IMR-90 (cell line): Measurements from ENCODE around the gene CLPX. TPM values are rescaled to one million over a fixed set of nuclear protein-coding genes. Genes with fewer than 3 reads are reported as not detected.

Source experiments
- ATAC-seq: fragments of 200-7000 bp; cut with Tn5 transposase; 2 replicates; pipeline ENCODE4 v1.9.1; 2020; ENCODE audit warnings: low read depth, mild to moderate bottlenecking, moderate library complexity
- BruUV-seq: library from RNA; stranded (reverse); fragments of 400-500 nt; replicated peaks from 2 replicates; lab custom pipeline; 2021; lab: Mats Ljungman, UMichigan
- CTCF ChIA-PET: fragments of 300-600 bp; formaldehyde crosslinking; extraction: SDS; loops from one replicate; lab custom pipeline; 2021; ENCODE audit warnings: antibody characterized with exemption; lab: Yijun Ruan, JAX
- POLR2A ChIA-PET: fragments of 300-600 bp; sonication (Branson Sonifier 250); formaldehyde crosslinking; loops from one replicate; lab custom pipeline; 2022; ENCODE audit warnings: antibody characterized with exemption; ENCODE audit not compliant: unreplicated experiment; lab: Charles Lee
- DNase-seq: peaks from one replicate; pipeline ENCODE4 v3.0.0; 2013
- H2AFZ ChIP-seq: replicated peaks from 2 replicates; pipeline ENCODE3; 2013; ENCODE audit warnings: low read length, mild to moderate bottlenecking; ENCODE audit not compliant: poor library complexity
- H2AK5ac ChIP-seq: 2 replicates; pipeline ENCODE4 v1.6.1; 2013; ENCODE audit warnings: low read depth, low read length, inconsistent platforms
- H2AK9ac ChIP-seq: replicated peaks from 2 replicates; pipeline ENCODE3; 2013; ENCODE audit warnings: mild to moderate bottlenecking, low read depth, low read length, moderate library complexity; ENCODE audit not compliant: poor library complexity
- H2BK120ac ChIP-seq: 2 replicates; pipeline ENCODE4 v1.6.1; 2013; ENCODE audit warnings: low read depth, low read length, inconsistent platforms
- H2BK15ac ChIP-seq: 3 replicates; pipeline ENCODE4 v1.6.1; 2013; ENCODE audit warnings: low read depth, low read length, inconsistent platforms
- H2BK20ac ChIP-seq: 2 replicates; pipeline ENCODE4 v1.6.1; 2013; ENCODE audit warnings: low read depth, mild to moderate bottlenecking, inconsistent platforms, low read length, moderate library complexity
- H2BK5ac ChIP-seq: 2 replicates; pipeline ENCODE4 v1.6.1; 2013; ENCODE audit warnings: mild to moderate bottlenecking, low read depth, low read length, inconsistent platforms; ENCODE audit not compliant: poor library complexity, severe bottlenecking
- H3K14ac ChIP-seq: replicated peaks from 2 replicates; pipeline ENCODE4 v1.6.1; 2013; ENCODE audit warnings: low read depth, low read length, inconsistent platforms
- H3K18ac ChIP-seq: 2 replicates; pipeline ENCODE4 v1.6.1; 2013; ENCODE audit warnings: low read depth, low read length, control low read depth
- H3K23ac ChIP-seq: 2 replicates; pipeline ENCODE4 v1.6.1; 2013; ENCODE audit warnings: low read depth, low read length, inconsistent platforms
- H3K27ac ChIP-seq: 2 replicates; pipeline ENCODE4 v1.5.1; 2013; ENCODE audit warnings: mild to moderate bottlenecking, control low read depth, low read length; ENCODE audit not compliant: insufficient read depth
- H3K27me3 ChIP-seq: 2 replicates; pipeline ENCODE4 v1.6.1; 2013; ENCODE audit warnings: low read length; ENCODE audit not compliant: control insufficient read depth, insufficient read depth
- H3K36me3 ChIP-seq: 2 replicates; pipeline ENCODE4 v1.6.1; 2013; ENCODE audit warnings: low read length, mixed read lengths; ENCODE audit not compliant: control insufficient read depth, insufficient read depth
- H3K4ac ChIP-seq: 2 replicates; pipeline ENCODE4 v1.6.1; 2013; ENCODE audit warnings: low read depth, low read length, inconsistent platforms
- H3K4me1 ChIP-seq: 2 replicates; pipeline ENCODE4 v1.6.1; 2013; ENCODE audit warnings: low read length, mixed read lengths; ENCODE audit not compliant: control insufficient read depth, insufficient read depth
- H3K4me2 ChIP-seq: 2 replicates; pipeline ENCODE4 v1.6.1; 2013; ENCODE audit warnings: low read depth, mild to moderate bottlenecking, control low read depth, low read length, moderate library complexity
- H3K4me3 ChIP-seq: 2 replicates; pipeline ENCODE4 v1.5.1; 2013; ENCODE audit warnings: low read depth, mild to moderate bottlenecking, control low read depth, low read length, moderate library complexity; ENCODE audit not compliant: insufficient read depth
- H3K56ac ChIP-seq: 2 replicates; pipeline ENCODE4 v1.6.1; 2013; ENCODE audit warnings: low read length, inconsistent platforms; ENCODE audit not compliant: insufficient read depth; ENCODE audit errors: extremely low read depth
- H3K79me1 ChIP-seq, 2 experiments: 2 replicates each; pipeline ENCODE4 v1.6.1; 2013; ENCODE audit warnings: low read length in 2 of 2, inconsistent platforms in 1 of 2, low read depth in 1 of 2
- H3K9ac ChIP-seq: 2 replicates; pipeline ENCODE4 v1.6.1; 2013; ENCODE audit warnings: low read depth, low read length, control low read depth
- H3K9me1 ChIP-seq: 2 replicates; pipeline ENCODE4 v1.6.1; 2013; ENCODE audit warnings: low read length, inconsistent platforms; ENCODE audit not compliant: insufficient read depth
- H3K9me3 ChIP-seq: 2 replicates; pipeline ENCODE4 v1.6.1; 2013; ENCODE audit warnings: low read length; ENCODE audit not compliant: control insufficient read depth, insufficient read depth
- H4K20me1 ChIP-seq: 2 replicates; pipeline ENCODE4 v1.6.1; 2013; ENCODE audit warnings: low read length, inconsistent platforms; ENCODE audit not compliant: insufficient read depth
- H4K5ac ChIP-seq: 2 replicates; pipeline ENCODE4 v1.6.1; 2013; ENCODE audit warnings: mild to moderate bottlenecking, low read depth, low read length, control low read depth
- H4K8ac ChIP-seq, 2 experiments: 2 replicates each; pipeline ENCODE4 v1.6.1; 2013; ENCODE audit warnings: low read depth in 2 of 2, low read length in 2 of 2, control low read depth in 1 of 2, inconsistent platforms in 1 of 2
- H4K91ac ChIP-seq: 2 replicates; pipeline ENCODE4 v1.6.1; 2013; ENCODE audit warnings: low read depth, low read length, inconsistent platforms; ENCODE audit not compliant: insufficient read depth
- BHLHE40 ChIP-seq: fragments of 150-350 bp; IDR thresholded peaks from 2 replicates; pipeline ENCODE4 v1.6.1; 2016; ENCODE audit warnings: mild to moderate bottlenecking, low read depth, low read length
- CEBPB ChIP-seq: IDR thresholded peaks from 2 replicates; pipeline ENCODE4 v1.6.1; 2012; ENCODE audit warnings: low read depth, low read length, improper control_type of control experiment
- CHD1 ChIP-seq: IDR thresholded peaks from 2 replicates; pipeline ENCODE4 v1.6.1; 2012; ENCODE audit warnings: low read depth, low read length, improper control_type of control experiment
- FOS ChIP-seq: fragments of 150-350 bp; IDR thresholded peaks from 2 replicates; pipeline ENCODE4 v1.6.1; 2016; ENCODE audit warnings: low read depth, low read length
- MAFK ChIP-seq: IDR thresholded peaks from 2 replicates; pipeline ENCODE4 v1.6.1; 2012; ENCODE audit warnings: low read depth, low read length, improper control_type of control experiment
- MAZ ChIP-seq: IDR thresholded peaks from 2 replicates; pipeline ENCODE4 v1.6.1; 2012; ENCODE audit warnings: low read depth, mild to moderate bottlenecking, low read length, improper control_type of control experiment, moderate library complexity, borderline replicate concordance
- MXI1 ChIP-seq: IDR thresholded peaks from 2 replicates; pipeline ENCODE4 v1.6.1; 2012; ENCODE audit warnings: low read depth, mild to moderate bottlenecking, low read length, moderate library complexity, borderline replicate concordance
- NFE2L2 ChIP-seq: fragments of 150-350 bp; IDR thresholded peaks from 2 replicates; pipeline ENCODE4 v1.6.1; 2016; ENCODE audit warnings: low read depth, mild to moderate bottlenecking, low read length
- POLR2A ChIP-seq: IDR thresholded peaks from 2 replicates; pipeline ENCODE4 v1.6.1; 2012; ENCODE audit warnings: mild to moderate bottlenecking, low read depth, low read length
- RAD21 ChIP-seq: IDR thresholded peaks from 2 replicates; pipeline ENCODE4 v1.6.1; 2012; ENCODE audit warnings: low read length, improper control_type of control experiment
- RCOR1 ChIP-seq: IDR thresholded peaks from 2 replicates; pipeline ENCODE4 v1.6.1; 2012; ENCODE audit warnings: mild to moderate bottlenecking, low read length, improper control_type of control experiment; ENCODE audit not compliant: insufficient replicate concordance
- RFX5 ChIP-seq: IDR thresholded peaks from 2 replicates; pipeline ENCODE4 v1.8.0; 2012; ENCODE audit warnings: low read depth, mild to moderate bottlenecking, low read length, moderate library complexity
- SMC3 ChIP-seq: fragments of 150-350 bp; IDR thresholded peaks from 2 replicates; pipeline ENCODE4 v1.6.1; 2016; ENCODE audit warnings: low read depth, mild to moderate bottlenecking, antibody characterized with exemption, low read length, moderate library complexity
- WGBS, 2 experiments: methylation state at CpG; one replicate each; pipeline versions ENCODE4 v1.1.5 to v1.1.7; 2013; ENCODE audit warnings: missing lambda C conversion rate in 2 of 2; ENCODE audit not compliant: insufficient read length in 1 of 2; ENCODE audit errors: extremely low coverage in 2 of 2; 5-methylcytosine and 5-hydroxymethylcytosine counted together
- dilution Hi-C: fragments of 300-500 bp; cut with HindIII; formaldehyde crosslinking; loops from one replicate; pipeline ENCODE4 v1.14.3; 2018; ENCODE audit warnings: low sequenced_read_pairs; ENCODE audit not compliant: unreplicated experiment
- in situ Hi-C: fragments of 300-500 bp; cut with MboI; formaldehyde crosslinking; loops from 3 replicates; pipeline ENCODE4 v1.14.3; 2019; ENCODE audit warnings: low sequenced_read_pairs, inconsistent platforms, mixed read lengths
- intact Hi-C: fragments of 100-400 bp; cut with micrococcal nuclease; formaldehyde crosslinking; loops from 2 replicates; pipeline ENCODE4 v1.10.0; 2022
- polyA plus RNA-seq, 3 experiments: library from polyadenylated mRNA; depleted of rRNA; stranded (reverse); fragments of >200 nt; gene quantifications; 2 replicates each; pipeline ENCODE4 v1.2.3, GENCODE V29; 2012; ENCODE audit warnings: low replicate concordance in 1 of 3
- total RNA-seq: library from RNA; depleted of rRNA; stranded (reverse); fragments of >200 nt; gene quantifications from 2 replicates; pipeline ENCODE4 v1.2.3, GENCODE V29; 2012
- TF ChIP-seq, protein P1 (sequence below): fragments of 150-350 bp; IDR thresholded peaks from 2 replicates; pipeline ENCODE4 v1.6.1; 2017; ENCODE audit warnings: mild to moderate bottlenecking, antibody characterized with exemption, low read length, low read depth
- TF ChIP-seq, protein P2 (sequence below): fragments of 150-350 bp; IDR thresholded peaks from 2 replicates; pipeline ENCODE4 v1.6.1; 2016; ENCODE audit warnings: low read depth, mild to moderate bottlenecking, low read length, moderate library complexity, borderline replicate concordance
- TF ChIP-seq, protein P3 (sequence below): conservative IDR thresholded peaks from 2 replicates; pipeline ENCODE4 v1.5.1; 2012; ENCODE audit warnings: mild to moderate bottlenecking, low read depth, low read length, improper control_type of control experiment

The CLPX gene
- total and polyA plus RNA-seq, 2 of the 4 experiments (the other 2 are of a cell fraction), result 25.8 to 26.9 TPM

DNA sequence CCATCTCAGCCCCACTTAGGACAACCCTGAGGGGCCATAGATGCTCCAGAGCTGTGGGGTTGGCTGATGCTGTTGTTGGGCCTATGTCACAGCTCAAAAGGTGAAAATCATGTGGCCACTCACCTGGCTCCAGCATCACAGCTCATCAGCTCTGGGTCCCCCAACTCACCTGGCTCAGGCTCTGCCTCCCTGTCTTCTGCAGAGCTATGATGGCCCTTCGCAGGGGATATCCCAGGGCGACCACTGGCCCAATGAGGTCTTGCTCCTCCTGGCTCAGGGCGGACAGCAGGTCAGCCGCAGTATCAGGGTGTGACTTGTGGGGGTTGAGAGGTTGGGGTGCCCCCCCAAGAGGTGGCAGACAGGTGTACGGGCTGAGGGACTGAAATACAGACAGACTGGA lies 85.8 kb downstream of the CLPX start:
- H4K5ac ChIP-seq, result no peak overlapping the region
- H2BK15ac ChIP-seq, result no peak overlapping the region
- no peaks in the 10 kb centered on the region for H3K9me3 ChIP-seq
- H3K56ac ChIP-seq, result no peak overlapping the region
- TF ChIP-seq NFE2L2 (no peak), MAFK (no peak), SMC3 (no peak), CEBPB (no peak), RAD21 (no peak), BHLHE40 (no peak), POLR2A (no peak), CHD1 (no peak), RCOR1 (no peak), FOS (no peak), RFX5 (no peak), MXI1 (no peak), MAZ (no peak)
- TF ChIP-seq, protein P1, sequence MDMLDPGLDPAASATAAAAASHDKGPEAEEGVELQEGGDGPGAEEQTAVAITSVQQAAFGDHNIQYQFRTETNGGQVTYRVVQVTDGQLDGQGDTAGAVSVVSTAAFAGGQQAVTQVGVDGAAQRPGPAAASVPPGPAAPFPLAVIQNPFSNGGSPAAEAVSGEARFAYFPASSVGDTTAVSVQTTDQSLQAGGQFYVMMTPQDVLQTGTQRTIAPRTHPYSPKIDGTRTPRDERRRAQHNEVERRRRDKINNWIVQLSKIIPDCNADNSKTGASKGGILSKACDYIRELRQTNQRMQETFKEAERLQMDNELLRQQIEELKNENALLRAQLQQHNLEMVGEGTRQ, result no peak
- TF ChIP-seq, protein P2, sequence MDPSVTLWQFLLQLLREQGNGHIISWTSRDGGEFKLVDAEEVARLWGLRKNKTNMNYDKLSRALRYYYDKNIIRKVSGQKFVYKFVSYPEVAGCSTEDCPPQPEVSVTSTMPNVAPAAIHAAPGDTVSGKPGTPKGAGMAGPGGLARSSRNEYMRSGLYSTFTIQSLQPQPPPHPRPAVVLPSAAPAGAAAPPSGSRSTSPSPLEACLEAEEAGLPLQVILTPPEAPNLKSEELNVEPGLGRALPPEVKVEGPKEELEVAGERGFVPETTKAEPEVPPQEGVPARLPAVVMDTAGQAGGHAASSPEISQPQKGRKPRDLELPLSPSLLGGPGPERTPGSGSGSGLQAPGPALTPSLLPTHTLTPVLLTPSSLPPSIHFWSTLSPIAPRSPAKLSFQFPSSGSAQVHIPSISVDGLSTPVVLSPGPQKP, result no peak
- TF ChIP-seq, protein P3, sequence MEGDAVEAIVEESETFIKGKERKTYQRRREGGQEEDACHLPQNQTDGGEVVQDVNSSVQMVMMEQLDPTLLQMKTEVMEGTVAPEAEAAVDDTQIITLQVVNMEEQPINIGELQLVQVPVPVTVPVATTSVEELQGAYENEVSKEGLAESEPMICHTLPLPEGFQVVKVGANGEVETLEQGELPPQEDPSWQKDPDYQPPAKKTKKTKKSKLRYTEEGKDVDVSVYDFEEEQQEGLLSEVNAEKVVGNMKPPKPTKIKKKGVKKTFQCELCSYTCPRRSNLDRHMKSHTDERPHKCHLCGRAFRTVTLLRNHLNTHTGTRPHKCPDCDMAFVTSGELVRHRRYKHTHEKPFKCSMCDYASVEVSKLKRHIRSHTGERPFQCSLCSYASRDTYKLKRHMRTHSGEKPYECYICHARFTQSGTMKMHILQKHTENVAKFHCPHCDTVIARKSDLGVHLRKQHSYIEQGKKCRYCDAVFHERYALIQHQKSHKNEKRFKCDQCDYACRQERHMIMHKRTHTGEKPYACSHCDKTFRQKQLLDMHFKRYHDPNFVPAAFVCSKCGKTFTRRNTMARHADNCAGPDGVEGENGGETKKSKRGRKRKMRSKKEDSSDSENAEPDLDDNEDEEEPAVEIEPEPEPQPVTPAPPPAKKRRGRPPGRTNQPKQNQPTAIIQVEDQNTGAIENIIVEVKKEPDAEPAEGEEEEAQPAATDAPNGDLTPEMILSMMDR, result no peak
- intact Hi-C loops (no loop called here), dilution Hi-C loops (no loop called here), in situ Hi-C loops (no loop called here)
- DNase-seq, result no peak
- WGBS, 2 experiments, result no CpG with 5 or more reads among the region's 5 CpGs
- no peak overlapping the region for H3K18ac ChIP-seq
- H2AFZ ChIP-seq, result no peak overlapping the region
- POLR2A ChIA-PET, result no interaction called here
- no peak overlapping the region for H2BK120ac ChIP-seq
- H2BK5ac ChIP-seq, result no peak overlapping the region
- no peak overlapping the region for H4K8ac ChIP-seq
- no peaks in the 10 kb centered on the region; a peak in 1 of 4 replicates for H3K79me1 ChIP-seq
- H3K9ac ChIP-seq, result no peak overlapping the region
- H4K20me1 ChIP-seq, result no peaks in the 10 kb centered on the region; the same call in 1 of the 2 replicates
- no peaks in the 10 kb centered on the region for H3K27me3 ChIP-seq
- H2BK20ac ChIP-seq, result no peak overlapping the region
- H3K23ac ChIP-seq, result no peak overlapping the region
- no peak overlapping the region for H3K4me3 ChIP-seq
- CTCF ChIA-PET, result no interaction called here
- no peak overlapping the region for H3K14ac ChIP-seq
- BruUV-seq, result no TSS peak
- H4K91ac ChIP-seq, result no peak overlapping the region
- H2AK5ac ChIP-seq, result no peak overlapping the region
- no peak overlapping the region for H3K4me2 ChIP-seq
- H2AK9ac ChIP-seq, result no peak overlapping the region
- peaks cover 30% of the 10 kb centered on the region for H3K36me3 ChIP-seq
- no peak overlapping the region for H3K27ac ChIP-seq
- no peak for ATAC-seq
- peaks cover 2% of the 10 kb centered on the region; the same call in 1 of the 2 replicates for H3K4me1 ChIP-seq
- no peak overlapping the region for H3K4ac ChIP-seq
- no peaks in the 10 kb centered on the region for H3K9me1 ChIP-seq
